Iris pigment epithelial cell (primary cell): ENCODE results near the gene CLPX.
A peak's percentile ranks its signal among the peaks of the same experiment; 100 is the strongest.
"Not testable (repeated sequence)": the region's sequence is repeated elsewhere in the genome, so short reads cannot be mapped to it uniquely, and the experiment has no call there.

Experiments used
- DNase-seq: peaks from one replicate; pipeline ENCODE4 v3.0.0-alpha.2; 2011; ENCODE audit warnings: low read depth

Gene CLPX

GRCh38 chr15:65171428-65171827, 13.7 kb downstream of the CLPX start:
- peak; percentile 15 for DNase-seq

GRCh38 chr15:65165875-65166274, 19.3 kb downstream of the CLPX start:
- DNase-seq: no peak

- no peak for DNase-seq
These were observed 21.0 kb downstream of the CLPX start for GRCh38 chr15:65164139-65164538.

- peak; percentile 6 for DNase-seq
These were observed 22.1 kb downstream of the CLPX start for GRCh38 chr15:65163041-65163440.

GRCh38 chr15:65156692-65157091, 28.4 kb downstream of the CLPX start:
- DNase-seq: no peak

GRCh38 chr15:65154720-65155119, 30.4 kb downstream of the CLPX start:
- DNase-seq: no peak

GRCh38 chr15:65147902-65148301, 37.2 kb downstream of the CLPX start:
- no peak for DNase-seq

- no peak for DNase-seq
These were observed 38.7 kb downstream of the CLPX start for GRCh38 chr15:65146438-65146837.

- not testable (repeated sequence) for DNase-seq
These were observed 46.5 kb downstream of the CLPX start for GRCh38 chr15:65138631-65139030.

- DNase-seq: not testable (repeated sequence)
These were observed 47.2 kb downstream of the CLPX start for GRCh38 chr15:65137893-65138292.

GRCh38 chr15:65137089-65137488, 48.1 kb downstream of the CLPX start:
- not testable (repeated sequence) for DNase-seq

GRCh38 chr15:65134538-65134937, 50.6 kb downstream of the CLPX start:
- DNase-seq: no peak

GRCh38 chr15:65133548-65134200, 51.5 kb downstream of the CLPX start, which contains the start of gene PDCD7:
TSS of gene PDCD7 (minus strand) at chr15:65133808. CDS start at chr15:65133781, 27 bp downstream.
- peak; percentile 94 for DNase-seq

- peak; percentile 78 for DNase-seq
These were observed 52.1 kb downstream of the CLPX start for GRCh38 chr15:65132878-65133547.

- peak; percentile 3 for DNase-seq
These were observed 54.2 kb downstream of the CLPX start for GRCh38 chr15:65130941-65131340.

- no peak for DNase-seq
These were observed 69.6 kb downstream of the CLPX start for GRCh38 chr15:65115542-65115941.

GRCh38 chr15:65115086-65115485, 70.1 kb downstream of the CLPX start, which contains the start of gene UBAP1L:
TSS of gene UBAP1L (minus strand) at chr15:65115200. CDS start at chr15:65106215, 8,985 bp downstream.
- no peak for DNase-seq

GRCh38 chr15:65110676-65111292, 74.4 kb downstream of the CLPX start:
- peak; percentile 95 for DNase-seq

- no peak for DNase-seq
These were observed 79.0 kb downstream of the CLPX start for GRCh38 chr15:65106011-65106590.

GRCh38 chr15:65105038-65105437, 80.1 kb downstream of the CLPX start:
- DNase-seq: no peak

GRCh38 chr15:65102912-65103311, 82.2 kb downstream of the CLPX start:
- no peak for DNase-seq

GRCh38 chr15:65101891-65102708, 83.0 kb downstream of the CLPX start:
- no peak for DNase-seq
